Inflammatory macrophage (primary cell): ENCODE results near the gene COL9A3.

Experiments used
- DNase-seq, 2 donors: peaks; one replicate each; pipeline ENCODE4 v3.0.0-alpha.2; 2020 to 2022

Gene COL9A3

DNA sequence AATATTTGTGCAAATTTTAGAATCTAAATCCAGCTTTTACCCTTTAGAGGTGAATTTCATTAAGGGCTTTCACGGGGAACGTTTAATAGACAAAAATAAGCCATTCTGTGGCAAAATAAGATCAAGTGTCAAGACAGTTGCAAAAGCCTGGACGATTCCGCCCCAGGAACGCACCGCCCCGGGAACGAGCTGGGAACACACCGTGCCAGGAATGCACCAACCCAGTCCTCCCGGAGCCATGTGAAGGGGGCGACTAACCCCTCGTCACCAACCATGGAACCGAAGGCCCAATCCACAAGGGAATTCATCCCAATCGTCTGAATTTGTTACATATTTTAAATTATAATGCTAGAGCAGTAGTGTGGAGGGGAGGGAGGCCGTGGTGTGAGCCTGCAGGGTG lies 65.6 kb downstream of the COL9A3 start:
- no peak for DNase-seq

DNA sequence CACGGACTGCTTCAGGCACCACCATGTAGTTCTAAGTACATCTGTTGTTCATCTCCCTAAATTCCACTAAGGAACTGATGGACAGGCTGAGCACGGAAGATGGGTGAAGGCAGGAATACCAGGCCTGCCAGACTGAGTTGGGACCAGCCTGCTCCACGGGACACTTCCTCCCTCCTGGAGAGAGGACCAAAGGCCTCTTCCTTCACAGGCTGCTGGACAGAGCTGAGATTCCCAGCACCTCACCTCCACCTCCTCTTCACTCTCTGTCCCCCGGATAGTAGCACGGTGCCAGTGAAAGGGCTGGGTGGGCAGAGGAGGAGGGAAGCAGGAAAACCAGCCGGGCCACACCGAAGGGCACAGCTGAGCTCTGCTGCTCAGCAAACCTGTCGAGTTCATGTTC lies 67.7 kb downstream of the COL9A3 start:
- no peak for DNase-seq

DNA sequence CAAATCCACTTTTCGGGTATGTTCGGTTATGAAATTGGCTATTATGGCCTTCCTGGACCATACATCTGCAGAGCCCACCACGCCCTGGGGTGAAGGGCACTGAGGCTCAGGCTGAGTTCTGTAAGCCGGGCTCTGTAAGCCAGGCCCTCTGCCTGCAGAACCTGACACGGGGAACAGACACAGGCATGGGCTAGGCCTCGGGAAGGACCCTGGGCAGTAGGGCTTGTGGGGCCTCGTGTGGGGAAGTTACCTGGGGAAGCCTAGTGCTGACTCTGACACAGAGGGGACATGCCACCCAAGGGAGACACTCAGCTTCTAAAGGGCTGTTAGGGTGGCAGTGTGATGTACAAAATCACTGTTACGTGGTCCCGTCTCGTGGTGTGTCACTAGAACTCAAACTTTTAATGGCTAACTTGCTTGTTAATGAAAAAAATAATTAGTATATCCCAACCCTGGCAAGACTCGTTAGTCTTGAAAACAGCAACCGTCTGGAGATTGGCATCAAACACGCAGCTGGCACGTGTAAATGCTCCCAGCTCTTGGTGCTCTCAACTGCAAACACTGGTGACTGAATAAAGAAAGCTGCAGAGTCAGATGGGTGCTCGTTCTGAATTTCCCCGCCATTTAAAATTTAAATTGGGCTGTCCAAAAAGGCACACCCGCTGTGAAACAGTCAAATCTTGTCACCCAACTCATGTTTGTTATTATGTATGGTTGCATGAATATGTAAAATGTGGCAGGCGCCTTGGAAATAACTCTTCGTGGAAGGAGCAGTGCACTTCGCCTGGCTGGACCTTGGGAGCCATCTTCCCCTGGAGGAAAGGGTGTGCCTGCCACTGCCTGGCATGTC lies 68.4 kb downstream of the COL9A3 start:
- DNase-seq = no peak

DNA sequence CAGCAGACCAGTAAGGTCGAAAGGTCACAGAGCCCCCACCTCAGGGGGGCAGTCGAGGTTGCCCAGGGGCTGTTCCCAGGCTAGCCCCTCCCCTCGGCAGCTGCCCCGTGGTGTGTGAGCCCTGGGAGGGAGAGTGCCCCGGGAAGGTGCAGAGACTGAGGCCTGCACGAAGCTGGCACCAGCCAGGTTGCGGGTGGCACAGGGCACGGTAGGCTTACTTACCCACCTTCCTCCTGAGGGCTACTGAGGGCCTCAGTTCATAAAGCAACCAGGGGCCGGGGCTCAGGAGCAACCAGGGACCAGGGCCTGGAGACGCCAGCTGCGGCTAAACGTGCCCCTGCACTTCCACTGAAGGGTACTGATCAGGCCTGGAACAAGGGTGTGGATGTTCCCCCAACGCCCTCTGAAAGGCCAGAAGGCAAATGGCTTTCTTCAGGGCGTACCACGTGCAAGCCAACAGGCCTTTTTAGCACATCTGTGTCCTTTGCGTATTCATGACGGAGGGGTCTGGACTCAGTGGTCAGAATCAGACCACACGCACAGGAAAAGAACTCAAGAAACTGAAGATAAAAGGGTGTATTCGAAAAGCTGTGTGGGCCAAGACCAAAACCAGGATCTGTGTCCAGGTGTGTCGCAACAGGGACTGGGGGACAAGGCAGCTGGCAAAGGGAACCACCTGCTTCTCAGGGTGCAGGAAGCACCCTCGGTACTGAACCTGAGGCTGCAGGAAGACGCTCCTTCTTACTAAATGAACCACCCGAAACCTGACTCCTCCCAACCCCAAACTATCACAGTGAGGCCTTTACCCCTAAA lies 69.3 kb downstream of the COL9A3 start:
- DNase-seq = no peak

DNA sequence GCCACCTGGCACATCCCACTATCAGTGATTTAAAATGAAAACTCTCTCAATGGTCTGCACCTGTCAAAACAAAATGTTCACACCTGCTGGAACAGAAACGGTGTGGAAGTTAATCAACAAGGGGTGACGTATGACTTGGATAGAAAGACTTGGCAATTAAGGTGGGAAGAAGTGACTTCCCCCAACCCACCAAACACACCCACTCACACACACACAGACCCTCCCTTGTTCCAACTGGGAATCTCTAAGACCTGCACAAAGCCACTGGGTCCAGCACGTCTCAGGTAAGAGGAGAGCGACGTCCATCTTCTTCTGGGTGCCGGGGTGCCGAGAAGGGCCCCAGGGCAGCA lies 69.8 kb downstream of the COL9A3 start:
- DNase-seq = no peak

DNA sequence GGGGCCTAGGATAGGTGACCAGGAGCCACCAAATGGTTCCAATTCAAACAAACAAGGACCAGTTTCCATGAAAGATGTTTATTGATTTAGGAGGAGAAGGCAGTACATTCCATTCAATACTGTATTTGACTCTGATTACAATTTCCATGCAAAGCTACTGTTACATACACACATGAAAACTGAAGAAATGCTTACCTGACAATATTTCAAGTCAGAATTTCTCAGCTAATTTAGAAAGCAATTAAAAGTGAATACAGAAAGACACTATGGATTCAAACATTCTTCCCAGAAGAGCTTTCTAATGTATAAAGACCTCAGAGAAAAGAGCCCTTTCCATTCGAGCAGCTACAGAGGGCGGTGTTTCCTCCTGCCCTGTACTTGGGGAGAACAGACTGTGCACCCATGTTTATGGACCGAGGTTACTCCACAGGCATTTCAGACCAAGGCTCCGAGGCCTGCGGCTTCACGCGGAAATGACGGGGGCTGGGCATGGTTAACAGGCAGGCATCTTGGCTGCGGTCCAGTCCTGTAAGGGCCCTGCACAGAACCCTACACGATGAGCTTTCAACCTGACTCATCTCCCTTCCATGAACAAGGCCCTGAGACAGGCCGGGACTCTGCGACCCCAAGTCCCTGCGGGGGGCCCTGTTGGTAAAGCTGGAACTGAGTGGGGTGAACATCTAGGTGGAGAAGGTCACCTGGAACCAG lies 70.5 kb downstream of the COL9A3 start:
- DNase-seq = peak; percentile 4 to 11

DNA sequence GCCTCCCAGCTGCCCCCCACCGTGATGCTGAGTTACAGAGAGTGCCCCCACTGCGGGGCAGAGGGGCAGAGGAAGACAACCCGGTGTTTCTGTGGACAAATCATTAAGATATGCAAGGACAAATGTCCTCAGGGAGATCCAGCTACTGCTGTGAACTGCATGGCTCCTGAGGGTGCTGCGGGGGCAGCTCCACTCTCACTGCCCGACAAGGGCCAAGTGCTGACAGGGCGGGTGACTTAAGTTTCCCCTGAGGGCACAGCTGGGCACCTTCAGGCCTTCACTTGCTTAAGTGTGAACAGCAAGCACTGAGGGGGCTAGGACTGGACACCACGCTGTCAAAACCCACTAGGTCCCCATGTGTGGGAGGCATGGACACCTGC lies 71.0 kb downstream of the COL9A3 start:
- DNase-seq = no peak

DNA sequence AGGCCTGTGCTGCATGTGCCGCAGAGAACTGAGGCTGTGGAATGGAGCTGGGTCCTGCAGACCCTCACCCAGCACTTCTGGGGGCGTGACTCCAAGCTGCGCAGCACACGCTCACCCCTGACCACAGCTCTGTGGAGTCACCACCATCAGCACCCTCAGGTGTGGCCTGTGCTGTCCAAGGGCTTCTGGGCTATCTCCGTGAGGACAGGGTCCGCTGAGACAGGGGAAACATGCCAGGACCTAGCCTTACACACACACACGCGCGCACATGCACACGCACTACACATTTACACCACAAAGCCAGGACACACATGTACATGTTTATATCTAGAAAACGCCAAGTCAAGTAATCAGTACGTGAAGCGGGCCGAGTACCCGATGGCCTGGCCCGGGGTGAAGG lies 71.6 kb downstream of the COL9A3 start:
- no peak for DNase-seq

DNA sequence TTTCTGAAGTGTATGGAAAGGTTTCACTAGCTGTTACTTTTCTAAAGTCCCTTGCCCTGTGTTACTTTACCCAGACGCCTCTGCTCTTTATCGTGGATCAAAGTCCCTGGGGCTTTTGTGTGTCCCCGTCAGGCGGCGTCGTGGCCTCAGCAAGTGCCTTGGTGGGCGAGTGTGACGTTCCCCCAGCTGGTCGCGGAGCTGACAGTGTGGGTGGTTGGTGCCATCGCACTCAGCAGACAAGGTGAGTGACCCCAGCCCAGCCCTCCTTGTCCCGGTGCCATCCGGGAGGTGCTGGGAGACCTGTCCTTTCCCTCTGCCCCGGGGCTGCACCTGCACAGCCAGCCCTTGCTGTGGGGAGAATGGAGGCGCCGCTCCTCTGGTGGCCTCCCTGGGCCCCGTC lies 72.1 kb downstream of the COL9A3 start:
- no peak for DNase-seq

DNA sequence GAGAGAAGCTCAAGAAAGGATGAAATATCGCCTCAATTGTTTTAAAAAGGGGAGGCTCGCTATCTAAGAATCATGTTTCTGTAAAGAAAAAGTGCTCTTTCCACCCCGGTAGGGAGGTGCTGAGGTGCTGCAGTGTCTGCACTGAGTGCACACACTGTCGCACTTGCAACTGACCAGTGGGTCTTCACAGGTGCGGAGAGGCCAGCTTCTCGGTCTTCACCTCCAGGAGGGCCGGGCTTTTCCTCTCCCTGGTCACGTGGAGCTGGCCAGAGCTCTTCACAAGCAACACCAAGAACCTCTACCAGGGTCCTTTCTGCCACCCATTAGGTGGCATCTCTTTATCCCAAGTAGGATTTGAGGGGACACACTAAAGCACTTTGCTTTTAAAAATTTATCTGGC lies 72.6 kb downstream of the COL9A3 start:
- DNase-seq = no peak

DNA sequence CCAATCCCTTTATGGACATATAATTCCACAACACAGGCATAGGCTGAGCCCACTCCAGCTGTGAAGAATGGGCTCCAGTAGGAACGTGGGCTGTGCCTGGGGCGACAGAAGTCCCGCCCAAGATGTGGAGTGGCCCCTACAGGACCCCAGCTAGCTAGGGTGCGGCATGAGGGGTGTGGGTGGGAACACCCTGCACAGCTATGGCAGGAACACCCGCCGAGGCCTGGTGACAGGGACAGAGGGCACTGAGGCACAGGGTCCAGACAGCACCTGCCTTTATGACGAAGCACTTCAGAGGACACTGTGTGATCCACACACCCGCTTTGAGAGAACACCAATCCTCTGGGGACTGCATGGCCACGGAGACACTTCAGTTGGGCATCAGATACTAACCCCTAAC lies 73.0 kb downstream of the COL9A3 start:
- no peak for DNase-seq

DNA sequence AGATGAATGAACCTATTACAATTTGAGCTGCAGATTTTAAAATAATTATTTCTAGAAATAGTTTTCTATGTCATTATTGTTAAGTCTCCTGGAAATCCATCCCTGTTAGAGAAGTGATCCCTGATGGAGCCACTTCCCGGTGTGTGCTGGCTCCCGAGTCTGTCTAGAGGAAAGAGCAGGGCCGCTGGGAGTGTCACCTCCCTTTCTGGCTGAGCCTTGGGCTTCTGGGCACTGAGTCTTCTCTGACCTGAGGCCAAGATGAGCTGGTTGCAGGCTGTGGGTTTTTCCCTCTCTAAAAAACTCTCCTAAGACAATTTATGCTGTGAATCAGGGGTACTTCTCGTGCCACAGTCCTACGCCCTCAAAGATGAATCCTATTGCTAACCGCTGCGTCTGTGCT lies 73.6 kb downstream of the COL9A3 start:
- DNase-seq = no peak
